Stomach (tissue), 4 donors: ENCODE data around the gene SUSD4.

Experiments
- POLR2A ChIP-seq, 4 donors: fragments of 450-650 bp; IDR thresholded peaks; one replicate each; pipeline ENCODE4 v1.6.1; 2016; ENCODE audit warnings: antibody characterized with exemption in 4 of 4, control low read depth in 2 of 4, mild to moderate bottlenecking in 1 of 4, moderate library complexity in 1 of 4
- POLR2AphosphoS5 ChIP-seq, 3 donors: sonication (generic); formaldehyde crosslinking; IDR thresholded peaks; one replicate each; pipeline ENCODE4 v1.6.1; 2016; ENCODE audit warnings: antibody characterized with exemption in 3 of 3
- TF ChIP-seq, protein P1 (sequence below), 7 experiments: fragments of 450-650 bp in 4 of 7; fragments of 200-600 bp in 3 of 7; sonication (generic) in 3 of 7; IDR thresholded peaks; one replicate each; pipeline ENCODE4 v1.5.1; 2016 to 2019; ENCODE audit warnings: antibody characterized with exemption in 7 of 7, control low read depth in 2 of 7, mild to moderate bottlenecking in 1 of 7

DNA sequence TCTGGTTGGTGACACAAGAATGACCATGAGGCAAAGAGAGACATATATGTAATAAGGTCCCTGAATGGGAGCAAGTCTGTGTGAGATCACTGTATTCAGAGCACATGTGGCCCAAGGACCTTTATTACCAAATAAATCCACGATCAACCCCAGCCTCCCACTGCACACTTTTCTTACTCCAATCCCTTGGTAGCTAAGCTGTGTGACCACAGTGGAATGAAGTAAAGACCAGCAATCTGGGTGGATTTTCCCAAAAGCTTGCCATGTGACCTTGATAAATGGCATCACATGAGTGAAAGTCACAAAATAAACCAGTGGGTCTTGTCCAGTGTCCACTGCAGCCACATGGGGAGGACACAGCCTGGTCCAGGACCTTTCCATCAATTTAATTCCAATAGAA is 184.2 kb downstream of the SUSD4 start:
- TF ChIP-seq, protein P1, sequence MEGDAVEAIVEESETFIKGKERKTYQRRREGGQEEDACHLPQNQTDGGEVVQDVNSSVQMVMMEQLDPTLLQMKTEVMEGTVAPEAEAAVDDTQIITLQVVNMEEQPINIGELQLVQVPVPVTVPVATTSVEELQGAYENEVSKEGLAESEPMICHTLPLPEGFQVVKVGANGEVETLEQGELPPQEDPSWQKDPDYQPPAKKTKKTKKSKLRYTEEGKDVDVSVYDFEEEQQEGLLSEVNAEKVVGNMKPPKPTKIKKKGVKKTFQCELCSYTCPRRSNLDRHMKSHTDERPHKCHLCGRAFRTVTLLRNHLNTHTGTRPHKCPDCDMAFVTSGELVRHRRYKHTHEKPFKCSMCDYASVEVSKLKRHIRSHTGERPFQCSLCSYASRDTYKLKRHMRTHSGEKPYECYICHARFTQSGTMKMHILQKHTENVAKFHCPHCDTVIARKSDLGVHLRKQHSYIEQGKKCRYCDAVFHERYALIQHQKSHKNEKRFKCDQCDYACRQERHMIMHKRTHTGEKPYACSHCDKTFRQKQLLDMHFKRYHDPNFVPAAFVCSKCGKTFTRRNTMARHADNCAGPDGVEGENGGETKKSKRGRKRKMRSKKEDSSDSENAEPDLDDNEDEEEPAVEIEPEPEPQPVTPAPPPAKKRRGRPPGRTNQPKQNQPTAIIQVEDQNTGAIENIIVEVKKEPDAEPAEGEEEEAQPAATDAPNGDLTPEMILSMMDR (IDR thresholded peaks at IDR 0.05) = no peak
- TF ChIP-seq POLR2A (IDR thresholded peaks at IDR 0.05) (no peak), POLR2AphosphoS5 (IDR thresholded peaks at IDR 0.05) (no peak)
